ENCODE data around the gene OR8G5.
"Not testable (repeated sequence)": the region's sequence is repeated elsewhere in the genome, so short reads cannot be mapped to it uniquely, and the experiment has no call there.

OR8G5 gene

GRCh38 chr11:124256076-124256475 is at the start of gene OR8G5:
Gene OR8G5 (plus strand): TSS chr11:124256376. CDS start chr11:124264932, 8,556 bp downstream.
- DNase-seq, result no peak

- no peak for DNase-seq
Measured at GRCh38 chr11:124207102-124207792, 48.9 kb upstream of the OR8G5 start.

- no peak for DNase-seq
Measured at GRCh38 chr11:124209824-124210357, 46.3 kb upstream of the OR8G5 start.

- no peak for DNase-seq
Measured at GRCh38 chr11:124210421-124210820, 45.8 kb upstream of the OR8G5 start.

- DNase-seq, result no peak
Measured at GRCh38 chr11:124211321-124211720, 44.9 kb upstream of the OR8G5 start.

GRCh38 chr11:124214027-124214426 is 42.1 kb upstream of the OR8G5 start:
- no peak for DNase-seq

GRCh38 chr11:124219126-124219525 is 37.0 kb upstream of the OR8G5 start:
- DNase-seq, result no peak

GRCh38 chr11:124222407-124222806 is 33.8 kb upstream of the OR8G5 start:
- DNase-seq, result no peak

GRCh38 chr11:124224618-124225423 is 31.4 kb upstream of the OR8G5 start:
- not testable (repeated sequence) for DNase-seq

GRCh38 chr11:124225471-124225870 is 30.7 kb upstream of the OR8G5 start:
- no peak for DNase-seq

GRCh38 chr11:124233376-124233775 is 22.8 kb upstream of the OR8G5 start:
- DNase-seq, result no peak

- no peak for DNase-seq
Measured at GRCh38 chr11:124238512-124238911, 17.7 kb upstream of the OR8G5 start.

- DNase-seq, result no peak
Measured at GRCh38 chr11:124240621-124241397, 15.4 kb upstream of the OR8G5 start, which contains the start of gene OR8G1. Gene OR8G1 (plus strand): TSS chr11:124241095. CDS start chr11:124249676, 8,581 bp downstream.

- DNase-seq, result not testable (repeated sequence)
Measured at GRCh38 chr11:124249869-124250268, 6.3 kb upstream of the OR8G5 start.

GRCh38 chr11:124265041-124265440 is 8.9 kb downstream of the OR8G5 start:
- DNase-seq, result not testable (repeated sequence)

- DNase-seq, result not testable (repeated sequence)
Measured at GRCh38 chr11:124270886-124271285, 14.7 kb downstream of the OR8G5 start.

GRCh38 chr11:124274000-124274399 is 17.8 kb downstream of the OR8G5 start:
- no peak for DNase-seq

- no peak for DNase-seq
Measured at GRCh38 chr11:124276081-124276480, 19.9 kb downstream of the OR8G5 start.

- DNase-seq, result no peak
Measured at GRCh38 chr11:124277207-124277606, 21.0 kb downstream of the OR8G5 start.

GRCh38 chr11:124277804-124278203 is 21.6 kb downstream of the OR8G5 start:
- no peak for DNase-seq

GRCh38 chr11:124278261-124278660 is 22.1 kb downstream of the OR8G5 start:
- no peak for DNase-seq

- DNase-seq, result no peak
Measured at GRCh38 chr11:124285610-124286344, 29.6 kb downstream of the OR8G5 start.
